Mammary epithelial cell (primary cell): ENCODE data around the gene LIN28B.

Experiments
- CTCF ChIP-seq, 2 donors: IDR thresholded peaks in 1 of 2; conservative IDR thresholded peaks in 1 of 2; 2 replicates each; pipeline ENCODE4 v1.5.1; 2011 to 2012; ENCODE audit warnings: inconsistent platforms in 2 of 2, low read length in 2 of 2, mild to moderate bottlenecking in 2 of 2, control low read depth in 1 of 2, low read depth in 1 of 2; ENCODE audit not compliant: insufficient read depth in 1 of 2; ENCODE audit errors: extremely low read depth in 1 of 2
- EZH2 ChIP-seq: IDR thresholded peaks from 2 replicates; pipeline ENCODE4 v1.6.1; 2012; ENCODE audit warnings: low read length, inconsistent platforms, borderline replicate concordance

GRCh38 chr6:104949206-104949605 is 7.7 kb upstream of the LIN28B start:
- no peak for TF ChIP-seq CTCF (conservative IDR thresholded peaks at IDR 0.05 in 1 of 2, IDR thresholded peaks at IDR 0.05 in 1 of 2; ENCODE audit: extremely low read depth in 1 of 2, insufficient read depth in 1 of 2, low read depth in 1 of 2, low read length in 2 of 2)
- TF ChIP-seq EZH2, result no peak
